GM03348 (cell line): ENCODE data around the gene ULK4.
A peak's percentile ranks its signal among the peaks of the same experiment; 100 is the strongest.

Experiments
- DNase-seq: peaks from one replicate; pipeline ENCODE4 v3.0.0; 2012; ENCODE audit warnings: low spot score

ULK4 gene

GRCh38 chr3:41640076-41640475 is 321.8 kb downstream of the ULK4 start:
- DNase-seq = no peak

- DNase-seq = no peak
These were observed 323.5 kb downstream of the ULK4 start for GRCh38 chr3:41638381-41638780.

GRCh38 chr3:41632700-41633099 is 329.2 kb downstream of the ULK4 start:
- no peak for DNase-seq

GRCh38 chr3:41630708-41631107 is 331.2 kb downstream of the ULK4 start:
- no peak for DNase-seq

- DNase-seq = no peak
These were observed 331.9 kb downstream of the ULK4 start for GRCh38 chr3:41629986-41630385.

GRCh38 chr3:41629072-41629471 is 332.8 kb downstream of the ULK4 start:
- DNase-seq = no peak

- DNase-seq = no peak
These were observed 334.3 kb downstream of the ULK4 start for GRCh38 chr3:41627477-41628087.

- DNase-seq = no peak
These were observed 349.1 kb downstream of the ULK4 start for GRCh38 chr3:41612853-41613252.

GRCh38 chr3:41611008-41611407 is 350.9 kb downstream of the ULK4 start:
- DNase-seq = no peak

- DNase-seq = no peak
These were observed 353.6 kb downstream of the ULK4 start for GRCh38 chr3:41608347-41608746.

GRCh38 chr3:41603807-41604206 is 358.1 kb downstream of the ULK4 start:
- no peak for DNase-seq

GRCh38 chr3:41602121-41602520 is 359.8 kb downstream of the ULK4 start:
- DNase-seq = no peak

- DNase-seq = no peak
These were observed 360.4 kb downstream of the ULK4 start for GRCh38 chr3:41601404-41601987.

- DNase-seq = no peak
These were observed 361.3 kb downstream of the ULK4 start for GRCh38 chr3:41600616-41601015.

GRCh38 chr3:41599127-41599484 is 362.8 kb downstream of the ULK4 start:
- DNase-seq = no peak

GRCh38 chr3:41598402-41599126 is 363.3 kb downstream of the ULK4 start:
- peak; percentile 27 for DNase-seq

GRCh38 chr3:41593774-41594173 is 368.1 kb downstream of the ULK4 start:
- DNase-seq = no peak

- DNase-seq = no peak
These were observed 369.0 kb downstream of the ULK4 start for GRCh38 chr3:41592753-41593510.

GRCh38 chr3:41583014-41583413 is 378.9 kb downstream of the ULK4 start:
- no peak for DNase-seq

GRCh38 chr3:41581700-41582099 is 380.2 kb downstream of the ULK4 start:
- no peak for DNase-seq

GRCh38 chr3:41580274-41580959 is 381.5 kb downstream of the ULK4 start:
- DNase-seq = peak; percentile 24

- no peak for DNase-seq
These were observed 382.0 kb downstream of the ULK4 start for GRCh38 chr3:41579861-41580260.
